Gastrocnemius medialis (tissue), 4 donors: Measurements from ENCODE around the gene AGRN. TPM values are rescaled to one million over a fixed set of nuclear protein-coding genes. Genes with fewer than 3 reads are reported as not detected.

Source experiments
- ATAC-seq, 2 donors: fragments of 150-250 bp; one replicate each; pipeline ENCODE4 v1.9.1; 2016
- DNase-seq, 2 donors: peaks; one replicate each; pipeline ENCODE4 v3.0.0-alpha.2; 2019
- H3K27ac ChIP-seq, 4 donors: fragments of 200-600 bp; sonication (generic); 1 replicate in 1 of 4; 2 replicates in 3 of 4; pipeline ENCODE4 v1.5.1; 2016 to 2018; ENCODE audit warnings: mild to moderate bottlenecking in 2 of 4, moderate library complexity in 1 of 4
- H3K27me3 ChIP-seq, 3 donors: fragments of 200-600 bp; sonication (generic) in 2 of 3; 1 replicate in 1 of 3; 2 replicates in 2 of 3; pipeline versions ENCODE4 v1.5.1 to v1.6.0; 2016 to 2019; ENCODE audit warnings: mild to moderate bottlenecking in 1 of 3, moderate library complexity in 1 of 3
- H3K36me3 ChIP-seq, 2 donors: fragments of 200-600 bp; sonication (generic) in 1 of 2; one replicate each; pipeline ENCODE4 v1.5.1; 2017 to 2018
- H3K4me1 ChIP-seq, 2 donors: fragments of 200-600 bp; sonication (generic) in 1 of 2; one replicate each; pipeline ENCODE4 v1.5.1; 2016 to 2017; ENCODE audit warnings: mild to moderate bottlenecking in 2 of 2
- H3K4me3 ChIP-seq, 4 donors: fragments of 200-600 bp; sonication (generic) in 3 of 4; 1 replicate in 1 of 4; 2 replicates in 3 of 4; pipeline ENCODE4 v1.5.1; 2016 to 2019; ENCODE audit warnings: mild to moderate bottlenecking in 2 of 4
- H3K9me3 ChIP-seq, 3 donors: fragments of 200-600 bp; sonication (generic) in 2 of 3; 1 replicate in 1 of 3; 2 replicates in 2 of 3; pipeline ENCODE4 v1.5.1; 2016 to 2019
- CTCF ChIP-seq, 5 experiments: fragments of 450-650 bp in 3 of 5; fragments of 200-600 bp in 2 of 5; sonication (generic) in 2 of 5; IDR thresholded peaks in 4 of 5; conservative IDR thresholded peaks in 1 of 5; 1 replicate in 4 of 5; 2 replicates in 1 of 5; pipeline ENCODE4 v1.5.1; 2016 to 2019; ENCODE audit warnings: antibody characterized with exemption in 5 of 5, mild to moderate bottlenecking in 3 of 5, moderate library complexity in 3 of 5
- POLR2A ChIP-seq, 2 donors: fragments of 450-650 bp; IDR thresholded peaks; one replicate each; pipeline ENCODE4 v1.6.1; 2017; ENCODE audit warnings: antibody characterized with exemption in 2 of 2, mild to moderate bottlenecking in 2 of 2, moderate library complexity in 2 of 2
- in situ Hi-C, 4 donors: fragments of 200-750 bp; cut with MboI; loops; one replicate each; pipeline versions ENCODE4 v1.15.0 to v1.8.0; 2017; ENCODE audit warnings: low sequenced_read_pairs in 4 of 4
- intact Hi-C: fragments of 100-400 bp; cut with DNase I; formaldehyde crosslinking; loops from one replicate; pipeline ENCODE4 v1.15.1; 2023; ENCODE audit warnings: low total_unique reads
- total RNA-seq, 4 donors: library from RNA; depleted of rRNA; stranded (reverse); fragments of >200 nt; gene quantifications; one replicate each; pipeline versions ENCODE4 v1.1.0 to v1.2.3, GENCODE V29; 2016

The AGRN gene
- total RNA-seq, 4 donors from 2014 or later, result 2.0 to 3.8 (median 3.1) TPM

DNA sequence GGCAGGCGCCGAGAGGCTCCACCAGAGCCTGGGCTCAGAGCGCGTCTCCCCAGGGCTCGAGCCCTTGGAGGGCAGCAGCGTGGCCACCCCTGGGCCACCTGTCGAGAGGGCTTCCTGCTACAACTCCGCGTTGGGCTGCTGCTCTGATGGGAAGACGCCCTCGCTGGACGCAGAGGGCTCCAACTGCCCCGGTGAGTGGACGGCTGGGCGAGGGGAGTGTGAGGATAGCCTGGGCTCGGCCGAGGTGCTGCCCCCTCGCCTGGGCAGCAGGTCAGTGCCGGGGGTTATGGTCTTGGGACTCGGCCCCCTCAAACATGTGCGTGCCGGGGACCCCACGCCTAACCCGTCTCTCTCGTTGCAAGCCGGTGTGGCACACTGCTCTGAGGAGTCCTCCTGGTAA, 26.8 kb downstream of the AGRN start:
- TF ChIP-seq POLR2A (IDR thresholded peaks at IDR 0.05), result no peak
- no peak for TF ChIP-seq CTCF (IDR thresholded peaks at IDR 0.05 in 4 of 5, conservative IDR thresholded peaks at IDR 0.05 in 1 of 5)
- ATAC-seq, result no peak
- Histone ChIP-seq H3K36me3 (no peaks in the 10 kb centered on the region), H3K4me3 (no peak overlapping the region), H3K27me3 (no peaks in the 10 kb centered on the region), H3K4me1 (no peaks in the 10 kb centered on the region), H3K9me3 (no peaks in the 10 kb centered on the region), H3K27ac (no peak overlapping the region)
- DNase-seq, result no peak
- in situ Hi-C loops, result no loop called here
- intact Hi-C loops, result no loop called here

GRCh38 chr1:1047407-1047806, 27.5 kb downstream of the AGRN start:
- H3K9me3 ChIP-seq, result no peaks in the 10 kb centered on the region
- intact Hi-C loops, result no loop called here
- H3K4me1 ChIP-seq, result no peaks in the 10 kb centered on the region
- in situ Hi-C loops, result no loop called here
- no peaks in the 10 kb centered on the region for H3K36me3 ChIP-seq
- H3K27me3 ChIP-seq, result no peaks in the 10 kb centered on the region
- no peak overlapping the region for H3K4me3 ChIP-seq
- DNase-seq, result no peak
- TF ChIP-seq POLR2A (IDR thresholded peaks at IDR 0.05) (no peak), CTCF (IDR thresholded peaks at IDR 0.05 in 4 of 5, conservative IDR thresholded peaks at IDR 0.05 in 1 of 5) (no peak)
- no peak for ATAC-seq
- no peak overlapping the region for H3K27ac ChIP-seq

- H3K27me3 ChIP-seq, result no peaks in the 10 kb centered on the region
- no peaks in the 10 kb centered on the region for H3K36me3 ChIP-seq
- no peak for TF ChIP-seq CTCF (IDR thresholded peaks at IDR 0.05 in 4 of 5, conservative IDR thresholded peaks at IDR 0.05 in 1 of 5)
- TF ChIP-seq POLR2A (IDR thresholded peaks at IDR 0.05), result no peak
- intact Hi-C loops, result no loop called here
- in situ Hi-C loops, result no loop called here
- DNase-seq (no peak), ATAC-seq (no peak)
- H3K27ac ChIP-seq, result no peak overlapping the region
- no peaks in the 10 kb centered on the region for H3K9me3 ChIP-seq
- no peaks in the 10 kb centered on the region for H3K4me1 ChIP-seq
- H3K4me3 ChIP-seq, result no peak overlapping the region
Observed at GRCh38 chr1:1047963-1048362, 28.0 kb downstream of the AGRN start.

DNA sequence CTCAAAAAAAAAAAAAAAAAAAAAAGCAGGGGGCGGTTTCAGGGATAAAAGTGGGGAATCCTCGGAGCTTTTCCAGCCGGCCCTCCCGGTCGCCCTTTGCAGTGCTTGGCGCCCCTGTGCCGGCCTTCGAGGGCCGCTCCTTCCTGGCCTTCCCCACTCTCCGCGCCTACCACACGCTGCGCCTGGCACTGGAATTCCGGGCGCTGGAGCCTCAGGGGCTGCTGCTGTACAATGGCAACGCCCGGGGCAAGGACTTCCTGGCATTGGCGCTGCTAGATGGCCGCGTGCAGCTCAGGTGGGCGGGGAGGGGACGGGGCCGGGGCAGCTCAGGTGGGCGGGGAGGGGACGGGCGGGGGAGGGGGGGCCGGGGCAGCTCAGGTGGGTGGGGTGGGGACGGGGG, 28.8 kb downstream of the AGRN start:
- Histone ChIP-seq H3K36me3 (no peaks in the 10 kb centered on the region), H3K27ac (no peak overlapping the region), H3K27me3 (no peaks in the 10 kb centered on the region), H3K4me3 (no peak overlapping the region), H3K4me1 (no peaks in the 10 kb centered on the region), H3K9me3 (no peaks in the 10 kb centered on the region)
- ATAC-seq (no peak), DNase-seq (no peak)
- TF ChIP-seq CTCF (IDR thresholded peaks at IDR 0.05 in 4 of 5, conservative IDR thresholded peaks at IDR 0.05 in 1 of 5) (no peak), POLR2A (IDR thresholded peaks at IDR 0.05) (no peak)
- in situ Hi-C loops, result no loop called here
- intact Hi-C loops, result no loop called here
